NCI-H460 (cell line): ENCODE results near the gene CNRIP1. TPM values are rescaled to one million over a fixed set of nuclear protein-coding genes. Genes with fewer than 3 reads are reported as not detected.
"Not testable (repeated sequence)": the region's sequence is repeated elsewhere in the genome, so short reads cannot be mapped to it uniquely, and the experiment has no call there.

ENCODE experiments used
- DNase-seq: peaks from one replicate; pipeline ENCODE4 v3.0.0-alpha.2; 2016; ENCODE audit warnings: low read depth; ENCODE audit errors: extremely low read depth
- polyA plus RNA-seq: library from polyadenylated mRNA; depleted of rRNA; stranded (reverse); fragments of >200 nt; gene quantifications from 2 replicates; pipeline ENCODE4 v1.2.3, GENCODE V29; 2014; cell fraction: nucleus; rRNA removed
- total RNA-seq: library from RNA; depleted of rRNA; stranded (reverse); fragments of >200 nt; shearing (Covaris generic); gene quantifications from 2 replicates; pipeline ENCODE4 v1.2.3, GENCODE V29; 2014; rRNA removed

The CNRIP1 gene, protein sequence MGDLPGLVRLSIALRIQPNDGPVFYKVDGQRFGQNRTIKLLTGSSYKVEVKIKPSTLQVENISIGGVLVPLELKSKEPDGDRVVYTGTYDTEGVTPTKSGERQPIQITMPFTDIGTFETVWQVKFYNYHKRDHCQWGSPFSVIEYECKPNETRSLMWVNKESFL
- total RNA-seq = 6.2 and 7.3 TPM in 2 replicates
- polyA plus RNA-seq = 1.9 and 2.0 TPM in 2 replicates

DNA sequence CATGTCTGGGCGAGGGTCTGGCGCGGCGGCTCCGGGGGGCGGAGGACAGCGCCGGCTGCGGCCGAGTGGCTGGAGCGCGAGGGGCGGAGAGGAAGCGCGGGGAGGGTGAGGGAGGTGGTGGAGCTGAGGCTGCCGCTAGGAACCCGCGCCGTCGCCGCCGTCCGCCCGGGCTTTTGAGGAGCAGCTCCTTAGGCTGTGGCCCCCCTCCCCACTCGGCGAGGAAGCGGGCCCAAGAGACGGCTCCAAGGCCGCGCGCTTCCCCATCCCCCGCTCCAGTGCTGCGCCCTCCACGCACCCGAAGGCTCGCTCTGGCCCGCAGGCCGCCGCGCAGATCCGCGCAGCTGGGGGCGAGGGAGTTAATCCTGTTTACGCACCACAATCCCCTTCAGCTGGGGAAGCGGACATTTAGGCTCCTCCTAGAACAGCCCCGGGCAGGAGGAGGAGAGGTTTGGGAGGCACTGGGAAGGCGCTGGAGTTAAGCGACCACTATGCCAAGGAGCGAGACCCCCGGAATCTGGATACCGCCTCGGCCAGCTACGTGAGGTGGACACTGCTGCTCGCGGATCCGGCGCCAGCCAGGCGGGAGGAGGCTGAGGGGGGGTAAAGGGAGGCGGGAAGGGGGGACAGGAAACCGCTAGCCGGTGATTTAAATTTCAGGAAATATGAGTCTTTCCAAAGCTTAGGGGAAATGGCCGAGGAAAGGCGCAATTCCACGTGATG lies at the start of gene CNRIP1:
Gene CNRIP1 (minus strand): TSS at position 552 of the 720 bp plus-strand sequence. CDS start 549 bp downstream, at position 3.
- DNase-seq = peak; percentile 21

DNA sequence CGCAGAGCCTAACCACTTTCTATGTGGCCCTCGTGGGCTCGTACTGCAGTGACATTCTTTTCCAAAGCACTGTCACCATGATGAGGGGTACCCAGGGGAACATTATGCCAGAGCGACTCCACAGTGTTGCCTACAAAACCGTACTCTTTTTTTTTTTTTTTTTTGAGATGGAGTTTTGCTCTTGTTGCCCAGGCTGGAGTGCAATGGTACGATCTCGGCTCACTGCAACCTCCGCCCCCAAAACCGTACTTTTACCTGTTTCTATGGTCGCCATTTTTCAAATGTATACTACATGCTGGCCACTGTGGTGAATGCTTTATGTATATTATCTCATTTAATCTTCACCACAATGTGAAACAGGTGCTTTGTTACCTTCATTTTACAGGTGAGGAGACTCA lies 49.6 kb upstream of the CNRIP1 start:
- DNase-seq = no peak

- no peak for DNase-seq
Observed at GRCh38 chr2:68368654-68369336, 49.0 kb upstream of the CNRIP1 start.

- DNase-seq = no peak
Observed at GRCh38 chr2:68367953-68368653, 48.4 kb upstream of the CNRIP1 start.

DNA sequence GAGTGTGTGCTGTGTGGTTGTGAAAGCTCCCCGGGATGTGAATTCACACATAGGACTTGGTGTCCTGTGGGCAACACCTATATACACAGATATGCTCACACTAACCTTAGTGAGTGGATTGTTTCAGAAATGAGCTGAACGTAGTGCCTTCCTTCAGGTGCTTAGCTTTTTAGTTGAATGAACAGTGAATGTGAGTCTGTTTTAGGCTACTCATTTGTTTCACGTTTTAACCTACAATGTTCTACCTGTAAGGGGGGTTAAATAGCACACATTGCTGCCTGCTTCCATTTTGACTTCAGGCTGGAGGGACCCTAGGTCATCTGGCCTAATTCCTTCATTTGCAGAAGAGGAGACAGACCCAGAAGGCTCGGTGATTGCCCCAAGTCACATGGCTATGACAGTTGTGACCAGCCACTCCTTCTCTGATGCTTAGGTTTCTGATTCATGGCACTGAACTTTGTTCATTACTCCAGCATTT lies 46.4 kb upstream of the CNRIP1 start:
- no peak for DNase-seq

- DNase-seq = no peak
Observed at GRCh38 chr2:68365087-68365486, 45.3 kb upstream of the CNRIP1 start, which contains the start of gene PLEK. Gene PLEK, plus strand, starts transcription at chr2:68365282. Its CDS starts 70 bp downstream, at chr2:68365352.

GRCh38 chr2:68363721-68364120 lies 44.0 kb upstream of the CNRIP1 start:
- no peak for DNase-seq

DNA sequence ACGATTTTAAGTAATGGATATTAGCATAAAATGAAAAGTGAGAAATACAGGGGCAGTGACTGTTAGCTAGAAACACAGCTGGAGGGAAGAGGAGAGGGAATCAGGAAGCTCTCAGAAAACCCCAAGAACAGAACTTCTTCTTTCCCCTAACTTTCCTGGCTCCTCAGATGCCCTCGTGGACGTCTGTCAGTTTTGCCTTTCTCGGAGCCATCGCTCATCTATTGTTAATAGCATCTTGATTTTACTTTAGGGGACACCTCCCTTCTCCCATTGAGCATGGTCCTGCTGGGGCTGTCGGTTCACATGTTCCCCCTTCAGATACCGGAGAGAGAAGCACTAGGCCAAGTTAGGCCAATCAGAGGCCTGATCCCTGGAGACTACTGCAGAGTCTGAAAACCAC lies 43.0 kb upstream of the CNRIP1 start:
- no peak for DNase-seq

DNA sequence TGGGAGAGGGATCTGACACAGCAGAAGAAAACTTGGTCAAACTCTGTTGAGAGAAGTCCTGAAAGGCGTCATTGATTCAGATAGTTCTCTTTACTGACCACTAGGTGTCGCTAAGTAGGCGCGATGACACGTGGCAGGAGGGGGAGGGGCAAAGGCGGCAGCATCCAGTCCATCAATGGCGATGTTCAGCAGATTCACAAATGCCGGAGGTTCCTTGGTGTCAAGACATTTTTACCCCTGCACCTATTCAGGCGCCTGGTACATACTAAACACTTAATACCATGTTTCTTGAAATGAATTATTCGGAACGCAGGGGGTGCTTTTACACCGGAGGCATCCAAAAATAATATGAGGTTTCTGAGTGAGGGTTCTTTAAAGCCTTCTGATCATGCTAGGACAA lies 42.3 kb upstream of the CNRIP1 start:
- DNase-seq = peak; percentile 78

DNA sequence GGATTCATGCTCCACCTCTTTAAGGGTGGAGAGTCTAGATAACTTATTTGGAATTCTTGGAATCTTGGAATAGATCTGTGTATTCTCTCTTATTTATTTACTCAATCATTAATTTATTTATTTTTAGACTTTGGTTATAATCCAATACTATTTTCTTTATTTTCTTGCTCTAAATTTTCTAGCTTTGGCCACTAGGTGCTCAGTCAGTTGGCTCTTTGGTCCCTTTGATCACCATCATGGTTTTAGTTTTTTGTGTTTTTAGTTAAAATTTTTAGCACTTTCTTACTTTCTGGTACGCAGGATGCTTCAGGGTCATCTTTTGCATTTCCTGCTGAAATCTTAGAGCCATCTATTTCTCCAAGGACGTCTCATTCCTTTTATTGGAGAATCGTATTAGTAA lies 40.1 kb upstream of the CNRIP1 start:
- no peak for DNase-seq

DNA sequence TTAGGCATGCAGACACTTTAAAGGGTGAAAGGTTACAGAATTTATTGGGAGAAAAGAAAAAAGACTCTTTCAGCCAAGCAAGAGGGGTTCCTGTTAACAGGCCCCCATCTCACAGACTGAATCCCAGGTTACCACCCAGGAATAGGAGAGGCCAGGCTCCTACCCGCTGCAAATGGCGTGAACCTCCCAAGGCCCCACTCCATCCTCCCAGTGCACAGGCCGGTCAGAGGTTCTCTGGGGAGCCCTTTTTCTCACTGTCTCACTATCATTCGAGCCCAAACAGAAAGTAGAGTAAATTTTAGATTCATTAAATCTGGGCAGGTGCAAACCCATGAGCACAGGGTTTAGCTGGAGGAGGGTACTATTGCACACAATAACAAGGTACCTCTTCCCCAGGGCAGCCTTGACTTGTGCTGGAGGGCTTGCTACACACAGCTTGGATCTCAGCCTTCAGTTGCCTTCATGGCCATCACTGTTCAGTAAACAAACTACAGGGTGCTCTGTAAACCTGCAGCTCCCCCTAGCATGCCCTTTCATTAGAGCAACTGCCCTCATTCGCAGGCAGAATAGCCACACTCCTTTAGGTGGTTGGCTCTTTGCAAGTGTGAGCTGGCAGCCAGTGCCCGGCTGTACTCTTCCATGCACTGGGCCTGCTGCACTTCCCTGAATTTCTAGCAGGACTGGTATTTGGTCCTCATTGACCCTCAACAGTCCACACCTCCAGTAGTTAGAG lies 38.0 kb upstream of the CNRIP1 start:
- DNase-seq = peak; percentile 48

GRCh38 chr2:68356599-68357239 lies 37.0 kb upstream of the CNRIP1 start:
- no peak for DNase-seq

- no peak for DNase-seq
Observed at GRCh38 chr2:68352651-68353391, 33.1 kb upstream of the CNRIP1 start.

- DNase-seq = no peak
Observed at GRCh38 chr2:68351997-68352396, 32.2 kb upstream of the CNRIP1 start.

GRCh38 chr2:68349091-68349490 lies 29.3 kb upstream of the CNRIP1 start:
- not testable (repeated sequence) for DNase-seq

DNA sequence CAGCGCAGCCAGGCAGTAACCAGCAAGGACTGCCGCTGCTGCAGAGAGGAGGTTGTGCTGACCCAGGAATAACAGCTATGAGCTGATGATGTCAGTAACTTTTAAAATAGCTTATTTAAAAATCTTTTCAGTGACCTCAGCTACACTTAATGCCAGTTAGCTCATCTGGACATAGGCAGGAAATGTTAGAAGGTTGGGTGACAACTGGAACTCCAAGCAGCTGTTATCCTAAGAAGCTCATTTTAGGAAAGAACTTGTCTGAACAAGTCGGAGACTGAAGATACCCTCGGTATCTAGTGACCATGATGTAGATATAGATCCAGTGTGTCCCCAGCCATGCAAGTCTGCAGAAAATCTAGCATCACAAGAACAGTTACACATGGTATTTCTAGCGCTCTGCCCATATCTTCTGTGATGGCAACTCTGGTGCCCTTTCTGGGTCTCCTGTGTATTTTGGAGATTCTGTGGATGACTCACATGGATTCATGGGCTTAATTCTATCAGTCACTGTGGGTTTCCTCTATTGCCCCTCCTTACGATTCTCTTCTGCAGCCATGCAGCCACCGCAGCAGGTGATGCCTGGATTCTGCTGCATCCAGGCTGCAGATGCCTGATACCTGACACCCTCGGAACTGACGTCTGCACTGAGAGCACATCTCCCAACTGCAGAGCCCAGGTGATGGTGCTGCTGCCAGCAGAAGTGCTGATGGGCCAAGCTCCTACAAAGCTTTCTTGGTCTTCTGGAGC lies 25.6 kb upstream of the CNRIP1 start:
- DNase-seq = no peak

GRCh38 chr2:68344031-68344430 lies 24.3 kb upstream of the CNRIP1 start:
- no peak for DNase-seq

DNA sequence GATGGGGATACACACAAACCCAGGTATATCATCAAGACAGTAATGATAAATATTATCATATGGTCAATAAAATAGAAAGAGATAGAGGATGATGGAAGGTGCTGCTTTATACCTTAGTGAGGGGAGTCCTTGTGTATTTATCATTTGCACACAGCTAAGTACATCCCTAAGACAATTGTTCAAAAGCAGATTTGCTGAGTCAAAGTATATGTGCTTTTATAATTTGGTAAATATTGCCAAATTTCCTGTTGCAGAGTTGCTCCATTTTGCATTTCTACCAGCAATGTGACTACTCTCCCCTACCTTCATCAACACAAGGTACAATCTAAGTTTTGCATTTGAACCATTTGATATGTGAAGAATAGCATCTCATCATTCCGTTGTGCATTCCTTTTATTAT lies 22.7 kb upstream of the CNRIP1 start:
- no peak for DNase-seq
